ENCODE results near the gene RRP9.
"Not testable (repeated sequence)": the region's sequence is repeated elsewhere in the genome, so short reads cannot be mapped to it uniquely, and the experiment has no call there.

The RRP9 gene

DNA sequence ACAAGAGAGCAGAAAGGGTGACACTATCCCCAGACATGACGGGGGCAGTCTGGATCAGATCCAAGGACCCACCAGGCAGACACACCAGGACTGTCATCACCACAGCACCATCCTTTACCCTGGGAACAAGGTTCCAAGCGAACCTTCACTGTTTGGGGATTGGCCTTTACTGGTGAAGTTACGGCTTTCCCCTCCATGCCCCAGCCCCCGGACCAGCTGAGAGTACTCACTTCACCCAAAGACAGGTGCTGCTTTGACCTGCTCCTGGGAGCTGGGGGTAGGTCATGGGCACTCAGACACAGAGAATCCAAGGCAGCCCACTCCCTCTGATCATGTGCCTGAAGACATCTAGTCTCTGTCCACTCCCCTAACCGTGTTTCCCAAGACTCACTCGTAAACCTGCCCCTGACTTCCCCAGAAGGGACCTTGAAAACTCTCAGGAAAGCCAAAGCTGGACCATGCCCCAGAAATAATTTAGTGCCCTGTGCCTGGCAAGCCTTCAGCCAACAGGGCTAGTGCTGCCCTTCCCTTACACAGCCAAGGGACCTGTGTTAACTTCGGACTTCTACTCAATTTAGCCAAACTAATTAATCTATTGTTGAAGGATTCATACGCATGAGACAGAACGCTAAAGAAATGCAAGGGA, 2.8 kb downstream of the RRP9 start:
- DNase-seq (ENCODE audit: low read depth) = no peak

DNA sequence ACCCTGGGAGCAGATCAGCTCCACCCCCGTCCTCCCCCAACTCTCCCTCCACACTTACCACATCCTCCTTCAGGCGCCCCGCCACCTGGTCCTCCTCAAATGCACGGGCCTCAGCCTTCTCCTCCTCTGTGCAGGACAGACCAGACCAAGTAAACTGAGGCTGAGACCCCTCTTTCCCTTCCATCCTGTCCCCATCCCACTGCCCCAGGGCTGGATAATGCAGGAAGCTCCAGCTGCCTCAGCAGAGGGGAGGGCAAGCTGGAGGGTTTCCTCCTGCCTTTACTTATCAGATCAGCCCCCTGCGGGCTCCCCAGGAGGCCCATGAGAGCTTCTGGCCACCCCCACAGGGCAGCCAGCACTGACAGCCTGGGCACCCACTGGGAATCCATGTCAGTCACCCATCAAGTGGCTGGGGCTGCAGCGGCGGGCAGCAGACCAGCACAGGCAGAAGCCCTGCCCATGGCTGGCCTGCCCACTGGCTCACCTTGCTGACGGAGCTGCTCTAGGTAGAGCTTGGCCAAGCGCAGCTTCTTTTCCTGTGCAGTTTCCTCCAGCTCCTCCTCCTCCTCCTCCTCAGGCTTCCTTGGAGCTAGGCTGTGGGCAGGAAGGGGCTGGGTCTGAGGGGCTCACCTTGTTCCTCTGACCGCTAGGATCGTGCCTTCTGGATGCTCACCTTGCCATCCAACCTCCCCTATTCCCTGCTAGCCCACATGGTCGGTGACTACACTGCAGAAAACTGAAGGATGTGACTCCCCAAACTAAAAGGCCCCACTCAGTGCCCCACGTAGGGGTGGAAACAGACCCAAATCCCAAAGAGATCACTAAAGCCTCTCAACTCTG, 3.9 kb downstream of the RRP9 start:
- no peak for DNase-seq (ENCODE audit: low read depth)

DNA sequence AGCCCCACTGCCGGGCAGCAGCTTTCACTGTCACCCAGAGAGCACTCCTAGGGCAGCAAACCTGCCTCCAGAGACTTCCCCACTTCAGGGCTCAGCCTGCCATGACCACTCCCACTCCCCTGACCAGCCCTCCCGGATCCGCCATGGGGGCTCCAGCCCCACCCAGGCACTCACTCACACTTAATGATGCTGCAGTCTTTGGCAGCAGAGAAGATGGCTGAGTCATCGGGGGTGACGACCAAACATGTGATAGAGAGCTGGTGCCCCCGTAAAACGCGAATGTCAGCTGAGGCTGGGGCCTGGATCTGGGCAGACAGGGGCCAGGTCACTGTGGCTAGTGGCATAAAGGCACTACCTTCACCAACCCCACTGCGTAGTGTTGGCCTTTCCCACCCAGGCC, 4.7 kb downstream of the RRP9 start:
- no peak for DNase-seq (ENCODE audit: low read depth)

DNA sequence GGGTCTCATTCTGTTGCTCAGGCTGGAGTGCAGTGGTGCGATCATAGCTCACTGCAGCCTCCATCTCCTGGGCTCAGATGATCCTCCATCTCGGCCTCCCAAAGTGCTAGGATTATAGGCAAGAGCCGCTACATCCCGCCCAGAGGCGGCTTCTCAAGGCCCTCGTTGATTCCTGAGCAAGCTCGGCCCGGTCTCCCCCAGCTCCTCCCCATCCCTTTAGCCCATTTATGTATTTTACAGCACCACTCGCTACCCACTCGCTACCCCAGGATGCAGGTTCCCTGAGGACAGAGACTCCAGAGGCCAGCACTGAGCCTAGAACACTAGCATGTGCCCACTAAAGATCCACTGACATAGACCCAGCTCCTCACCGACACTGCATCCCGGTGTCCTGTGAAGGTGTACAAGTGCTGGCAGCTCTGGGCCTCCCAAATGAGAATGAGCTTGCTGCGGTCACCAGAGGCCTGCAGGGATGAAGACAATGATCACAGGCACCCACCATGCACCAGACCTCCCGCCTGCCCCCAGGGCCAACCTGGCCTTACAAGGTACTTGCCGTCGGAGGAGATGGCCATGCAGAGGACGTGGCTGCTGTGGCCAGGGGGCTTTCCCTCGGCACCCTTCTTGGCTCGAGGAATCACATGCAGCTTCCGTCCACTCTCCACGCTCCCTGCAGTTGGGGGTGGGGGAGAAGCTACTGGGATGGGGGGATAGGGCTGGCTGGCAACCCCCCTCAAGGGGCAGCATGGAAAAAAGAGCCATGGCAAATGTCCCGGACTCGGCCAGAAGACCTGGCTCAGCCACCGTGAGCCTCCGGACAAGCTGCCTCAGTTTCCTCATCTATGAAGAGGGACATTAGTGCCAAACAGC, 5.6 kb downstream of the RRP9 start:
- no peak for DNase-seq (ENCODE audit: low read depth)

DNA sequence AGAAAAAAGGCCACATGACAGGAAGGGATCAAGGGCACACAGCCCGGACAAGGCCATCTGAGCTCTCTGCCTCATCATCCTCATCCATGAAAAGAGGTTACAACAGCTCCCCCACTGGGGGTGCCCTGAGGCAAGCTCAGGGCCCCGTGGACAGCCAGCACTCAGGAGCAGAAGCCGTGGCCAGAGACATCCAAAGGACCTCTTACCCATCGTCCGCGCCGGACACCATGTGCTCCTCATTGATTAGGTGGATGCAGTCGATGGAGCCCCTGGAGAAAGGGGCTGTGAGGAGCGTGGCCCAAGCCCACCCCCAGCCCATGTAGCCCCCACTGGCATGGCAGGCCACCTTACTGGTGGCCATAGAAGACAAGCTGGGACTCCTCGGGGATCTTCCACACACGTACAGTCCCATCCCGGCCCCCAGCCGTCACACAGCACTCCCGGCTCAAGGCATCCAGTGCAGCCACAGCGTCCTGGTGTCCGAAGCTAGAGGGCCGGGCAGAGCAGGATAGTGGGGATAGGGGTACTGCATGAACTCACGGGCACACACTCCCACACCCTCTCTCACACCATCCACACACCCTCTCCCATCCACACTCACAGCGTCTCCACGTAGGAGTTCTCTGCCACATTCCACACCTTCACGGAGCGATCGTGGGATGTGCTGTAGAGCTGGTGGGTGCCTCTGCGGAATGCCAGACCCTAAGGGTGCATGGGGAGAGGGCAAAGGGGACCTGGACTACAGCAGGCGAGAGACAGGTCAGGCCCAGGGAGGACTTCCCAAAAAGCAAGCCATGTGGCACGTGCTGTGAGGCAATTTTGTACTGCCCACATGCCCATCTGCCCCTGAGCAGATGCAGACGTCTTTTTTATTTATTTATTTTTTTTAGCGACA, 6.5 kb downstream of the RRP9 start:
- no peak for DNase-seq (ENCODE audit: low read depth)

DNA sequence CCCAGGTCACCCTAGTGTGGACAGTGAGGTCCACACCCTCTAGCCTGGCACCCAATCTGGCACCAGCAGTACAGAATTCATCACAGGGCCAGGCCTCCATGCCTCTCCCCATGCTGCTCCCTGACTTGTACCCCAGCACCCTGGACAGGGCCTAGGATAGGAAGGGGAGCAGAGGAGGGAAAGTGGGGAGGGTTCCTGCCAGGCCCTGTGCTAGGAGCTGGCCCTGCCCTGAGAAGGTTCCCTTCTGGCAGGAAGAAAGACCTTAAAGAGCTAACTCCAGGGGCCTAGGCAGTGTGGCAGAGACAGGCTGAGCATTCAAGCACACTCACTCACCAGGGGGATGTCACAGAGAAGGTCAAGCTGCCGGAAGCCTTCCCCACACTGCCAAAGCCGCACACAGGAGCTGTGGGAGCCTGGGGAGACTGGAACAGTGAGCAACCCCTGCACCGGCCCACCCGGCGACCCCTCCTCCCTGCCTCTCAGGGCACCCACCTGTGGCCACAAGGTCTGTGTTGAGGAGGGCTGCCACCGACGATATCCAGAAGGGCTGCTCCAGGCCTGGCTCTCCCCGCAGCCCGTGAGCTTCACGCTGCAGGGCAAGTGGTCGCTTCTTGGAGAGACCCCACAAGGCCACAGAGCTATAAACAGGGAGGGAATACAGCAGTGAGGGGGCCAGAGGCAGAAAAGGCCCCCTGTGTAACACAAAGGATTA, 7.4 kb downstream of the RRP9 start:
- DNase-seq (ENCODE audit: low read depth) = no peak

DNA sequence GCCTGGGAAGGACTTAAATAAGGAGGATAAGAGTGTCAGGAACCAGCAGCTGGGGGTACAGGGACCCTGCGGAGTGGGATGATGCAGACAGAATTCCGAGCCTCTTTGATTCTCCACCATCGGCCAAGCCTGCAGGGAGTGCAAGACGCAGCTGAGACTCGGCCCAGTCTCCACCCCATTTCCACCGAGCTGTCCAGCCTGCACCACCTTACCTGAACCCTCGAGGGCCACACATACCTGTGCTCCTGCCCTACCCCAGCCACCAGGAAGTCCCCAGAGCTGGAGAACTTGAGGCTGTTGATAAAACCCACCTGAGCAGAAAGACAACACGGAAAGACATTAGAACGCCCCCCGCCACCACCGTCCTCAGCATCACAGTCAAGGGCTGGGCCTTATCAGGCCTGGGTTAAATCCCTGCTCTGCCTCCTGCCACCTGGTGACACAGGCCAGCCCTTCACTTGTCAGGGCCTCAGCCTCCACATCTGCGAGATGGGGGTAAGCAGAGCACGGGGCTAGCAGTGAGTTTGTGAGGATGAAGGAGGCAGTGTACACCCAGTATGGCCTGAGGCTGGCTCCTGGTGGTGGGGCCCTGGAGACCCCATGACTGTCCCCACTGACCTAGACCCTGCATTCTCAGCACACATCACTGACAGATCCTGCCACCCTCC, 8.1 kb downstream of the RRP9 start:
- no peak for DNase-seq (ENCODE audit: low read depth)

DNA sequence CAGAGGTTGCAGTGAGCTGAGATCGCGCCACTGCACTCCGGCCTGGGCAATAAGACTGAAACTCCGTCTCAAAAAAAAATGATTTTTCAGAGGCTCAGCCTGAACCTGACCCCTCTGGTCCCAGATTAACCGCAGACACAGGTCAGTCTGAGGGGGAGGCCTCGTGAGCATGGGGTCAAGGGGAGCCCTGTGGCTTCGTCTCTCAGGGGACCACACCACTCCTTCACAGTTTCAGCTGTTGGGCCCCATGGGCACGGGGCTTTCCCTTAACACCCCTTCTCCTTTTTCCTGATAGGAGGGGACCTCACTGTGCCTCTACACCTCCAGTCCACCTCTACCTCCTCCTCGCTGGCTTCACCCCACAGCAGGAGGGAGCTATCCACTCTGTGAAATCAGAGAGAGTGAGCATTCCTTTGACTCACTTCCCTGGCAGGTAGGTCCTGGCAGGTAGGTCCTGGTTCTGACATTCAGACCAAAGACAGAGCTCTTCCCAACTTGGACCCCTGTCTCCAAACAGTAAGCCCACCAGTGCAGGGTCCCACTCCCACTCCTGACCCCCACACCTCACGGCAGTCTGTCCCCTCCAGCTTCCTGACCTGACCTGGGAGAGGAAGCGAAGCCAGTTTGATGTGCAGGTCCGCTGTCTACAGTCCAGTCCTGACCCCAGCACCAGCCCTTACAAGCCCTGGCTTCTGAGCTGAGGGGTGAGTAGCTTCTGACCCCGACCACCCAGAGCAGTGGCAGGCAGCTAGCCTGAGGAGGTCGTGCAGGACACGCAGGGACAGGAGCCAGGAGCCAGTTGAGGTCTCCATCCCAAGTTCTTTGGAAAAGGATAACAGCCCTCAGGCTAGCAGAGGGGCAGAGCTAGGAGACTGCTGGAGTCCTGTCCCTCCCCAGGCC, 9.0 kb downstream of the RRP9 start:
- no peak for DNase-seq (ENCODE audit: low read depth)

DNA sequence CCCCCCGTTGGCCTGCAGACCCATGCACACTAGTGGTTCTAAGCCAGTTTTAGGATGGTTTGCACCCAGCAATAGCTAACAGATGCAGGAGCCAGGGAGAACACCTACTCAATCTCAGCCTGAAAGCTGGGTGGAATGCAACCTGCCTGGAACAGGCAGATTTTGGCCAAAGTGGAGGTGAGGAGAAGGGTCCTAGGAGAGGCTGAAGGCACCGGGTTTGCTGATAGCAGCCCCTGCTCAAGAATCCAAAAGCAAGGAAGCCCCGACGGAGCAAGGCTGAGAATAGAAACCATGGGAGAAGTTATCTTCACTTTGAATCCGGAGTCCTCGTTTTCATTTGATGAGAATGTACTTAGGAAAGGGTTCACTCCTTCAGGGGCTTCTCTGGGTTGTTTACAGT, 9.9 kb downstream of the RRP9 start:
- no peak for DNase-seq (ENCODE audit: low read depth)

DNA sequence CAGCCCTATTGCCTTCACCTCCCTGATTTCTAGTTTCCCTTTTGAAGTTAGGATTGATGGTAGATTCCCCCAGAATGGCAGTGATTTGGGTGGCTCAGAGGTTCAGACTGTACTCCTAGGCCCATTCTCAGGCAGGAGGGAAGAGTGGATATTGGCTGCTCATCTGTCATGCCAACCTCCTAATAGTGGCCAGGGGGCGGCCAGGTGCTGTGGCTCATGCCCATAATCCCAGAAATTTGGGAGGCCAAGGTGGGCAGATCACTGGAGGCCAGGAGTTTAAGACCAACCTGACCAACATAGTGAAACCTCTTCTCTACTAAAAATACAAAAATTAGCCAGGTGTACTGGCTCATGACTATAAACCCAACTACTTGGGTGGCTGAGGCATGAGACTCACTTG, 11.3 kb downstream of the RRP9 start:
- no peak for DNase-seq (ENCODE audit: low read depth)

DNA sequence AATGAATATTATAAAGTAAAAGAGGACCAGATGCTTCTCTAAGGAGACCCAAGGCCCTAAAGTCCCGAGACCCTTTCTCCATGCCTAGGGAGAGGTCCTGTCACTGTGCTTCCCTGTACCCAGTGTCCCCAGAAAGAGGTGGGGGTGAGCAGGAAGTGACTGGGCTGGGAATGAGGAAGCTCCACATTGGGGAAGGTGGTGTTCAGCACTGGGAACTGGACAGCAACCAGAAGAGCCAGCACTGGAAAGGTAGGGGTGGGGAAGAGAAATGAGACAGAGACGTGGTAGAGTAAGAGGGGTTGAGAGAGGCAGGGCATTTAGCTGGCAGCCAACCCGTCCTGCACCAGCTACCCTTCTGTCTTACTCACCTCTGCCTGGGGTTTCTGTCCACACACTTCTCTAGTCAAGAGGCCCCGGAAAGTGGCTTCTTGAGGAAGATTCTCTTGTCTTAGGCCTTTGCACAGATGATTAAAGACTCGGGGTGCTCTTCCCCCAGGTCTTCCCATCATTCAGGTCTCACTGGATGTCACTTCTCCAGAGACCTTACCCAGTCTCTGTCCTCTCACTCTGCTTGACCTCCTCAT, 12.2 kb downstream of the RRP9 start:
- DNase-seq (ENCODE audit: low read depth) = no peak

DNA sequence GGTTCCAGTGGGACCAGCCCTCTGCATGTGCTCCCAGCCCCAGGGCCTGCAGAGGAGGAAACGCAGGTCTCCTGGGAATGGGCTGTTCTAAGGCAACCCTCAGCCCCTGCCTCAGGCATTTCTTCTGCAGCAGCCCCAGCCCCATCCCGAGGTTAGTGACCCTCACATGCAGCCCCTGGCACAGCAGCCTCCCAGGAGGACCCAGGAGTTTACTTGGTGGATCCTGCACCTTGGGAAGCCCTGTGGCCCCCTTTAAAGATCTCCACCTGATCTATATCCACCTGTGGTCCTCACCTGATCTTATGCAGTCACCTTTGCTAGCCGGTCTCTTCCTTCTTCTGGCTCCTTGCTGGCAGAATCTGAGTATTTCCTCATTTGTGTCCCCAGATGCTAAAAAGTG, 12.7 kb downstream of the RRP9 start:
- not testable (repeated sequence) for DNase-seq (ENCODE audit: low read depth)

DNA sequence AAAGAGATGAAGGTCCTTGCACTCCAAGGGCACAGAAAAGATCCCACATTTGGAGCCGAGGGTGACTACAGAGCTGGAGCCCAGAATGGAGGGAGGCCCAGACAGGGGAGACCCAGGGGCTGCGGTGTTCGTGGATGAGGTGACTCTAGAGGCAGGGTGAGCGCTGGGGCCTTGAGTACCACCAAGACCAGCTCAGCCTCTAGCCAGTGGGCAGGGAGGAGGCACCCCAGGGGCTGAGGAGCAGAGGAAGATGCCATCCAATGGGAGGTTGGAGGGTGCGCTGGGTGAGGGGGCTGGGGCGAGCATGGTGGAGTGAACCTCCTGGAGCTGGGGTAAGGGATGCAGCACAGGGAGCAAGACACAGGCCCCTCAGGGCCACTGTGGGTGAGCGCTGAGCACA, 13.3 kb downstream of the RRP9 start:
- DNase-seq (ENCODE audit: low read depth) = no peak

DNA sequence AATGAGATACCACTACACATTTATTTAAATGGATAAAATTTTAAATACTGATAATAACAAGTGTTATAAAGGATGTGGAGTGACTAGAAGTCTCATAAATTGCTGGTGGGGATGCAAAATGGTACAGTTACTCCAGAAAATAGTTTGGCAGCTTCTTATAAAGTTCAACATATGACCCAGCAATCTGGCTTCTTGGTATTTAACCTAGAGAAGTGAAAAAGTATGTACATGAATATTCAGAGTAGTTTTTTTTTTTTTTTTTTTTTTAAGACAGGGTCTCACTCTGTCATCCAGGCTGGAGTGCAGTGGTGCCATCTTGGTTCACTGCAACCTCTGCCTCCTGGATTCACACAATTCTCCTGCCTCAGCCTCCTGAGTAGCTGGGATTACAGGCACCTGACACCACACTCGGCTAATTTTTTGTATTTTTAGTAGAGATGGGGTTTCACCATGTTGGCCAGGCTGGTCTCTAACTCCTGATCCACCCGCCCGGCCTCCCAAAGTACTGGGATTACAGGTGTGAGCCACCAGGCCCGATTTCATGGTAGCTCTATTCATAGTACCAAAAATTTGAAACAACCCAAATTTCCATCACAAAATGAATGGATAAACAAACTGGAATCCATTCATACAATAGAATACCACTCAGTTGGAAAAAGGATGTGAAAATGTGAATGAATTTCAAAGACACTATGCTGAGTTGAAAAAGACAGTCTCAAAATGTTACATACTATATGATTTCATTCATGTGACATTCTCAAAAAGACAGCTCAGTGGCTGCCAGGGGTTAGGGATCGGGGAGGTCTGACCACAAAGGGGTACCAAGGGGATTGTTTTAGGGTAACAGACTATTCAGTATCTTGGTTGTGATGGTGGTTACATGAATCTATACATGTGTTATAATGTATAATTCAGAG, 14.4 kb downstream of the RRP9 start:
- no peak for DNase-seq (ENCODE audit: low read depth)

DNA sequence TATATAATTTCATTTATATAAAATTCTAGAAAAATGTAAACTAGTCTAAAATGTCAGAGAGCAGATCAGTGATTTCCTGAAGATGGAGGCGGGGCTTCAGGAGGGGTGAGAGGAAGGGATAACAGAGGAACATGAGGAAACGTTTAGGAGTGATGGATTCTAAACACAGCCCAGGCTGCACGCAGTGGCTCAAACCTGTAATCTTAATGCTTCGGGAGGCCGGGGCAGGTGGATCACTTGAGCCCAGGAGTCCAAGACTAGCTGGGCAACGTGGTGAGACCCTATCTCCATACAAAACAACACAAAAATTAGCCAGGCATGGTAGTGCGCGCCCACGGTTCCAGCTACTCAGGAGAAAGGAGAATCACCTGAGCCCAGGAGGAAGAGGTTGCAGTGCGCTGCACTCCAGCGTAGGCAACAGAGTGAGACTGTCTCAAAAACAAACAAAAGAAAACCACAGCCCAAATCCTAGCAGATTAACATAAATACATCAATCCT, 20.6 kb downstream of the RRP9 start:
- no peak for DNase-seq (ENCODE audit: low read depth)

DNA sequence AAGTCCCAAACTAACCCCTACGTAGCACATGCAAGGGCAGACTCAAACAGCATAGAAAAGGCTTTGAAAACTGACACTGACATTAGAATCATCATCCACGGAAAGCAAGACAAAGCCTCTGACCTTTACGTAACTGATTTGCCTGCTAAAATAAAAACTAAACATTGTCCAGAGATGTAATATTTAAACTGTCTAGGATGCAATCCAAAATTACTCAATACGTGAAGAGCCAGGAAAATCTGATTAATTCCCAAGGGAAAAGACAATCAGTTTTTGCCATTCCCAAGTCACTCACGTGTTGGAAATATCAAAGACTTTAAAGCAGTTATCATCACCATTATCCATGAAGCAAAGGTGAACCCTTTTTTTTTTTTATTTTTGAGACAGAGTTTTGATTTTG, 25.3 kb downstream of the RRP9 start:
- no peak for DNase-seq (ENCODE audit: low read depth)

DNA sequence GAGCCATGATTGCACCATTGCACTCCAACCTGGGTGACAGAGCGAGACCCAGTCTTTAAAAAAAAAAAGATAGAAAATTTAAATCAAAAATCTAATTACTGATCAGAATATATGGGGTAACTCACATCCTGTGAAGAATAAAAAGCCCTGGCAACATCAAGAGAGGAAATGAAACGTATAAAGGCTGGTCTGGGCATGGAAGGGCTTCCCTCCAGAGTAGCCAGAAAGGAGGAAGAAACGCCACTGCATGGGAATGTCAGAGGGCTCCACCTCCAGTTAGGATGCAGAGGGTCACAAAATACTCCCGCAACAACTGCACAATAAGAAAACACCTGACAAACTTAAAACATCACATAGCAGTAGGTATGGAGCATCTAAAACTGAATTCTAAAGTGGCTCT, 33.7 kb downstream of the RRP9 start:
- DNase-seq (ENCODE audit: low read depth) = no peak

All from HS-5 (cell line).